A549 (cell line): ENCODE results near the gene PAM. TPM values are rescaled to one million over a fixed set of nuclear protein-coding genes. Genes with fewer than 3 reads are reported as not detected.

Source experiments
- ATAC-seq, 2 experiments: fragments of 200-7000 bp in 1 of 2; fragments of >200 bp in 1 of 2; cut with Nextera tagmentation in 1 of 2; cut with Tn5 transposase in 1 of 2; 3 replicates each; pipeline versions ENCODE4 v1.8.0 to v1.9.1; 2018 to 2020; ENCODE audit warnings: mild to moderate bottlenecking in 1 of 2, moderate library complexity in 1 of 2
- CTCF ChIA-PET: fragments of 300-600 bp; sonication (Branson Sonifier 250); formaldehyde crosslinking; extraction: SDS; loops from one replicate; lab custom pipeline; 2021; ENCODE audit warnings: antibody characterized with exemption, inconsistent platforms; lab: Yijun Ruan, JAX
- POLR2A ChIA-PET: fragments of 350-600 bp; formaldehyde crosslinking; extraction: SDS; loops from one replicate; lab custom pipeline; 2021; ENCODE audit warnings: antibody characterized with exemption, inconsistent platforms; lab: Yijun Ruan, JAX
- DNase-seq, 2 experiments: peaks; one replicate each; pipeline versions ENCODE4 v3.0.0 to v3.0.0-alpha.2; 2011 to 2016; ENCODE audit warnings: low read depth in 1 of 2, low spot score in 1 of 2
- FAIRE-seq: peaks from 2 replicates; lab custom pipeline; 2011; peaks lifted over from hg19 to GRCh38; lab: Jason Lieb, UNC
- H3K27ac ChIP-seq, 2 experiments: fragments of >200 bp; sonication (Bioruptor Twin); formaldehyde crosslinking; 3 replicates each; pipeline ENCODE4 v1.5.1; 2016 to 2017
- H3K4me1 ChIP-seq: fragments of >200 bp; sonication (Bioruptor Twin); formaldehyde crosslinking; 3 replicates; pipeline ENCODE4 v1.6.1; 2016
- H3K4me2 ChIP-seq: fragments of >200 bp; sonication (Bioruptor Twin); formaldehyde crosslinking; 3 replicates; pipeline ENCODE4 v1.6.1; 2016
- H3K4me3 ChIP-seq: fragments of >200 bp; sonication (Bioruptor Twin); formaldehyde crosslinking; 3 replicates; pipeline ENCODE4 v1.5.1; 2016
- H3K9me3 ChIP-seq: fragments of >200 bp; sonication (Bioruptor Twin); formaldehyde crosslinking; 3 replicates; pipeline ENCODE4 v1.6.1; 2016
- CBX2 ChIP-seq: fragments of 200-600 bp; sonication (generic); IDR thresholded peaks from 2 replicates; pipeline ENCODE4 v1.6.1; 2016; ENCODE audit warnings: low read depth, mild to moderate bottlenecking, borderline replicate concordance
- CBX8 ChIP-seq: fragments of 200-600 bp; sonication (generic); IDR thresholded peaks from 2 replicates; pipeline ENCODE4 v1.6.1; 2016
- CHD2 ChIP-seq: fragments of 150-350 bp; IDR thresholded peaks from 2 replicates; pipeline ENCODE4 v1.6.1; 2014; ENCODE audit warnings: low read length; ENCODE audit not compliant: partially characterized antibody
- EHMT2 ChIP-seq: fragments of 200-600 bp; sonication (generic); IDR thresholded peaks from 2 replicates; pipeline ENCODE4 v1.6.1; 2016; ENCODE audit warnings: antibody characterized with exemption, low read depth, mild to moderate bottlenecking, moderate library complexity
- EP300 ChIP-seq, 2 experiments: fragments of >200 bp; sonication (Bioruptor Twin); formaldehyde crosslinking; IDR thresholded peaks; 2 replicates in 1 of 2; 3 replicates in 1 of 2; pipeline ENCODE4 v1.6.1; 2016 to 2017
- FOSB ChIP-seq: fragments of 250-450 bp; sonication (Bioruptor Pico); IDR thresholded peaks from 2 replicates; pipeline ENCODE4 v1.5.0; 2020; ENCODE audit warnings: mild to moderate bottlenecking, moderate library complexity
- FOSL2 ChIP-seq, 2 experiments: fragments of 450-650 bp in 1 of 2; fragments of >200 bp in 1 of 2; sonication (Bioruptor Twin) in 1 of 2; formaldehyde crosslinking; IDR thresholded peaks; 2 replicates each; pipeline versions ENCODE4 v1.5.0 to v1.6.1; 2016 to 2020; ENCODE audit warnings: mild to moderate bottlenecking in 1 of 2, moderate library complexity in 1 of 2
- GATA3 ChIP-seq: IDR thresholded peaks from 2 replicates; pipeline ENCODE4 v1.6.1; 2012; ENCODE audit warnings: borderline replicate concordance
- HES2 ChIP-seq: fragments of >200 bp; sonication (Bioruptor Twin); formaldehyde crosslinking; IDR thresholded peaks from 2 replicates; pipeline ENCODE4 v1.6.1; 2016
- HMGXB4 ChIP-seq: fragments of 250-450 bp; sonication (Bioruptor Pico); IDR thresholded peaks from 2 replicates; pipeline ENCODE4 v1.5.0; 2021; ENCODE audit warnings: mild to moderate bottlenecking, moderate library complexity, borderline replicate concordance
- HOXA7 ChIP-seq: fragments of 250-450 bp; sonication (Bioruptor Pico); IDR thresholded peaks from 2 replicates; pipeline ENCODE4 v1.5.0; 2020; ENCODE audit warnings: mild to moderate bottlenecking, moderate library complexity
- HOXB5 ChIP-seq: fragments of 250-450 bp; sonication (Bioruptor Pico); IDR thresholded peaks from 2 replicates; pipeline ENCODE4 v1.5.0; 2020; ENCODE audit warnings: mild to moderate bottlenecking, moderate library complexity
- JUN ChIP-seq, 2 experiments: fragments of >200 bp; sonication (Bioruptor Twin); formaldehyde crosslinking; IDR thresholded peaks; 2 replicates in 1 of 2; 3 replicates in 1 of 2; pipeline ENCODE4 v1.6.1; 2016 to 2017
- KDM1A ChIP-seq: fragments of 200-600 bp; sonication (generic); IDR thresholded peaks from 2 replicates; pipeline ENCODE4 v1.6.1; 2016; ENCODE audit warnings: low read depth, mild to moderate bottlenecking
- KDM5A ChIP-seq: fragments of 200-600 bp; sonication (generic); IDR thresholded peaks from 2 replicates; pipeline ENCODE4 v1.6.1; 2016; ENCODE audit warnings: antibody characterized with exemption, mild to moderate bottlenecking
- MAZ ChIP-seq: fragments of 150-350 bp; IDR thresholded peaks from 2 replicates; pipeline ENCODE4 v1.6.1; 2014; ENCODE audit warnings: antibody characterized with exemption, low read depth, low read length, borderline replicate concordance
- PHF8 ChIP-seq: fragments of 200-600 bp; sonication (generic); IDR thresholded peaks from 2 replicates; pipeline ENCODE4 v1.6.1; 2016; ENCODE audit warnings: low read depth, mild to moderate bottlenecking, antibody characterized with exemption, moderate library complexity, borderline replicate concordance
- POLR2AphosphoS2 ChIP-seq: conservative IDR thresholded peaks from 2 replicates; pipeline ENCODE4 v1.6.1; 2012; ENCODE audit warnings: low read length, improper control_type of control experiment, inconsistent platforms
- RFX5 ChIP-seq: fragments of 450-650 bp; IDR thresholded peaks from 2 replicates; pipeline ENCODE4 v1.7.1; 2014; ENCODE audit warnings: antibody characterized with exemption, mild to moderate bottlenecking, moderate library complexity
- RNF2 ChIP-seq: fragments of 200-600 bp; sonication (generic); IDR thresholded peaks from 2 replicates; pipeline ENCODE4 v1.6.1; 2016; ENCODE audit warnings: low read depth, mild to moderate bottlenecking, antibody characterized with exemption, moderate library complexity, borderline replicate concordance
- SMC3 ChIP-seq: fragments of >200 bp; sonication (Bioruptor Twin); formaldehyde crosslinking; IDR thresholded peaks from 3 replicates; pipeline ENCODE4 v1.6.1; 2018; ENCODE audit warnings: inconsistent platforms
- TP53 ChIP-seq: fragments of 250-450 bp; sonication (Bioruptor Pico); IDR thresholded peaks from 2 replicates; pipeline ENCODE4 v1.5.0; 2021; ENCODE audit warnings: mild to moderate bottlenecking, moderate library complexity
- ZC3H11A ChIP-seq: fragments of 450-650 bp; IDR thresholded peaks from 2 replicates; pipeline ENCODE4 v1.6.1; 2014; ENCODE audit warnings: antibody characterized with exemption, mild to moderate bottlenecking
- ZNF302 ChIP-seq: fragments of 250-450 bp; sonication (Bioruptor Pico); IDR thresholded peaks from 2 replicates; pipeline ENCODE4 v1.9.0; 2021; ENCODE audit warnings: inconsistent platforms, mild to moderate bottlenecking, moderate library complexity
- WGBS: methylation state at CpG from one replicate; pipeline ENCODE4 v1.1.6; 2017; ENCODE audit errors: missing lambda C conversion rate; 5-methylcytosine and 5-hydroxymethylcytosine counted together
- polyA plus RNA-seq, 4 experiments: library from polyadenylated mRNA; depleted of rRNA in 3 of 4; stranded (reverse); fragments of >200 nt; fragmentation: RNase III in 1 of 4; extraction: RNeasy Plus Mini Kit Qiagen cat#74134 plus additional on column Dnase treatment in 1 of 4; gene quantifications; 2 replicates in 3 of 4; 3 replicates in 1 of 4; pipeline ENCODE4 v1.2.3, GENCODE V29; 2011 to 2017

Gene PAM
- polyA plus RNA-seq, 2 of the 4 experiments (the other 2 are of a cell fraction) = 21.5 to 25.1 TPM

DNA sequence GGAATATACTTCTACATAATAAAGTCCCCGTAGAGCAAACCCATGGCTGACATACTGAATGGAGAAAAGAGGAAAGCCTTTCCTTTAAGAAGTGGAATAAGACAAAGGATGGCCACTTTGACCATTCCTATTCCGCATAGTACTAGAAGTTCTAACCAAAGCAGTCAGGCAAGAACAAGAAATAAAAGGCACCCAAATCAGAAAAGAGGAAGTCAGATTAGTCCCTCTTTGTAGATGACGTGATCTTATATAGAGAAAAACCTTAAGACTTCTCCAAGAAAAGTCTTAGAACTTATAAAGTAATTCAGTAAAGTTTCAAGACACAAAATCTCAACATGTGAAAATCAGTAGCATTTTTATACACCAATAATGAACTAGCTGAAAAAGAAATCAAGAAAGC, 231.0 kb downstream of the PAM start:
- no peak overlapping the region for H3K27ac ChIP-seq
- WGBS = 39% methylated on average over 3 of the region's 3 CpGs
- TF ChIP-seq RFX5 (no peak), CHD2 (no peak), ZC3H11A (no peak), GATA3 (no peak), HOXB5 (no peak), HMGXB4 (CRISPR knock-in tag) (no peak), SMC3 (no peak), KDM1A (no peak), ZNF302 (no peak), MAZ (no peak), RNF2 (no peak), EP300 (IDR thresholded peaks at IDR 0.05) (no peak), CBX2 (no peak), POLR2AphosphoS2 (no peak)
- FAIRE-seq (no peak), DNase-seq (no peak), ATAC-seq (no peak)
- H3K4me1 ChIP-seq = no peaks in the 10 kb centered on the region
- no peak overlapping the region for H3K4me3 ChIP-seq
- ChIA-PET POLR2A (no interaction called here), CTCF (interaction anchor here (1.6 kb wide), 1 partner anchor 44 kb away, joined by 3 read pairs; no protein-coding TSS in a partner anchor)
- peaks cover 3% of the 10 kb centered on the region; the same call in 1 of the 3 replicates for H3K9me3 ChIP-seq
- H3K4me2 ChIP-seq = no peak overlapping the region

DNA sequence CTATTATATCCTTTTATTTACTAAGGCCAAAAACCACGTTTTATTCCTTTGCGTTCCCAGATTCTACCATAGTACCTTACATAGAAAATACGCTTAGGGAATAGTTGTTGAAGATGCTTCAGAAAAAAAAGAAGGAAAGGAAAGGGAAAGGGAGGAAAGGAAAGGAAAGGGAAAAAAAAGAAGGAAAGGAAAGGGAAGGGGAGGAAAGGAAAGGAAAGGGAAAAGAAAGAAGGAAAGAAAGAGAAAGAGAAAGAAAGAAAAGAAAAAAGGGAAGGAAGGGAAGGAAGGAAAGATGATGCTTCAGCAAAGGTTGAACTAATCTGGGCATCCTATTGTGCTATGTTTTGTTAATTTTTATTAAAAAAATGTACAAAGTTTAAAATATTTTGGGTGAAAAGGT, 233.4 kb downstream of the PAM start:
- FAIRE-seq = no peak
- no peak for TF ChIP-seq FOSL2 (IDR thresholded peaks at IDR 0.05)
- no peak for TF ChIP-seq FOSL2 (CRISPR knock-in tag; IDR thresholded peaks at IDR 0.05)
- no peak for TF ChIP-seq CBX8
- TF ChIP-seq CBX2 = no peak
- TF ChIP-seq RFX5 = no peak
- TF ChIP-seq EP300 (IDR thresholded peaks at IDR 0.05) = no peak
- TF ChIP-seq HOXA7 (CRISPR knock-in tag) = no peak
- TF ChIP-seq HMGXB4 (CRISPR knock-in tag) = no peak
- TF ChIP-seq HES2 = no peak
- TF ChIP-seq KDM5A = no peak
- TF ChIP-seq EHMT2 = no peak
- no peak for TF ChIP-seq JUN (IDR thresholded peaks at IDR 0.05)
- no peak for TF ChIP-seq FOSB (CRISPR knock-in tag)
- TF ChIP-seq TP53 (CRISPR knock-in tag) = no peak
- no peak for TF ChIP-seq PHF8
- WGBS = 50% methylated on average over 3 of the region's 3 CpGs
- no peak overlapping the region for H3K4me2 ChIP-seq
- ChIA-PET CTCF (no interaction called here), POLR2A (no interaction called here)
- H3K27ac ChIP-seq = no peak overlapping the region
- H3K9me3 ChIP-seq = no peaks in the 10 kb centered on the region; the same call in 2 of the 3 replicates
- H3K4me3 ChIP-seq = no peak overlapping the region
- no peak for ATAC-seq
- no peaks in the 10 kb centered on the region for H3K4me1 ChIP-seq
- DNase-seq = no peak
